LHCN-M2 (cell line): ENCODE measurements around the gene C15orf39. TPM values are rescaled to one million over a fixed set of nuclear protein-coding genes. Genes with fewer than 3 reads are reported as not detected.
"Not testable (repeated sequence)": the region's sequence is repeated elsewhere in the genome, so short reads cannot be mapped to it uniquely, and the experiment has no call there.

Experiments
- DNase-seq: peaks from one replicate; pipeline ENCODE4 v3.0.0-alpha.2; 2012; ENCODE audit warnings: low read depth
- total RNA-seq: library from RNA; depleted of rRNA; stranded (reverse); fragments of >200 nt; gene quantifications from 2 replicates; pipeline ENCODE4 v1.2.3, GENCODE V29; 2014

The C15orf39 gene
- total RNA-seq, 1 experiment from 2014 or later, result 3.1 TPM

GRCh38 chr15:75230551-75231371, 29.1 kb downstream of the C15orf39 start:
- DNase-seq, result peak; percentile 4

DNA sequence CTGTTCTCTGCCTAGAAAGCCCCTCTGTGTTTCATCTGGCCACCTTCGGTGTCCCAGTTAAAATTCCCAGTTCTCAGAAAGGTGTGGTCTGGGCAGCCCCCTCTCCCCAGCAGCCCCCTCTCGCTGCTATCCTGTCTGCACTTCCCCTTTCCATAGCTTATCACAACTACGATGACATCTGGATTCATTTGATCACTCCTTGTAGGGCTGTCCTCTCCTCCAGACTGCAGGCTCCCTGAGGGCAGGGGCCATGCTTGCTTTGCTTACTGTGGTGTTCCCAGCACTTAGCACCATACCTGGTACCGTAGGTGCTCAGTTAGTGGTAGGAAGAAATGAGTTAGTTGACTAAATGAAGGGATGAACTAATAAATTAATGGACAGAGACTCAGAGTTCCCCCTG, 30.2 kb downstream of the C15orf39 start:
- DNase-seq, result no peak

DNA sequence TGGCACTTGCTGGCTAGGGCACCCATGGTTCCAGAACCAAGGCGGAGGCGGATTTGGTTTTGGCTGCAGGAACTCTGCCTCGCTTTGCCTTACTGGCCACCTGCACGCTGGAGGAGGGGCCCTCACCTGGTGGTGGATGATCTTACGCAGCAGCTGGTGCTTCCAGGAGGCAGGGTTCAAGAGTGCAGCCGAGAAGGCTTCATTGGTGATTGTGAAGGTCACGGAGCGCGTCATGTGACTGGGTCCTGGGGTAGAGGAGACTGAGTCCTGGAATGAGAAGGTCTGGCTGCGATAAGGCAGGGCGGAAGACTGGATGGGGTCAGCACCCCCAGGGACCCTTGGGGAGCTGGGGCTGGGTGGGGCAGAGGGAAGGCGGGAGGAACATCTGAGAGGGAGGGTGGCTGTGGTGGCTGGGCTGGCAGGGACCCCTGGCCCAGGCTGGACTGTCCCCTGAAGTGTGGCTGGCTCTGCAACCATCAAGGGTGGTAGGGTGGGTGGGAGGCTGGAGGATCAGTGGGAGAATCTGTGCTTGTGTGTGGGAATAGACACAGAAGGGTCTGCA, 30.7 kb downstream of the C15orf39 start:
- no peak for DNase-seq

DNA sequence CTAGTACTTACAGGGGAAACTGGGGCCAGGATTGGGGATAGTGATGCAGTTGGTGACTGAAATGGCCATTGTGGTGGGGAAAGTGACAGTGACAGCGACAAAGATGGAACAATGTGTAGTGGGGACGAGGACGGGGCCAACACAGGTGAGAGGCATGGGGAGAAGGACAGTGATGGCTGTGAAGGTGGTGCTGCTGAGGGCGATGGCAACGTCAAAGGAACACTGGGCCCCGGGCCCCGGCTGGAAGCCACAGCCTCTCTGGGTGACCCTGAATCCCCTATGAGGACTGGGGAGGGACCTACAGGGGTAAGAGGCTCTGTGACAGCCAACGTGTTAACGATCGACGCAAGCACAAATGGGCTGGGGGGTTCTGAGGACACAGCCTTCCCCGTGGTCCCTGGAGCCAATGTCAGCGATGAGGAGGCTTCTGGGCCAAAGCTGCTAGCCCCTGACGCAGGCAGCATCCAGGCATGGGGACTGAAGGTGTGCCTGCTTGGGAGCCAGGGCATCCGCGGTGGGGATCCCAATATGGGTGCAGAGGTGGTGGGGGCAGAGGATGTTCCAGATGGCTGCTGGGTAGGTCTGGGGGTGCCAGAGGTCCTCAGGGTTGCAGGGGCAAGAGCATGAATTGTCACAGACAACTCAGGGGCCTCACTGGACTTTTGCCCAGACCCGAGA, 31.3 kb downstream of the C15orf39 start:
- no peak for DNase-seq

DNA sequence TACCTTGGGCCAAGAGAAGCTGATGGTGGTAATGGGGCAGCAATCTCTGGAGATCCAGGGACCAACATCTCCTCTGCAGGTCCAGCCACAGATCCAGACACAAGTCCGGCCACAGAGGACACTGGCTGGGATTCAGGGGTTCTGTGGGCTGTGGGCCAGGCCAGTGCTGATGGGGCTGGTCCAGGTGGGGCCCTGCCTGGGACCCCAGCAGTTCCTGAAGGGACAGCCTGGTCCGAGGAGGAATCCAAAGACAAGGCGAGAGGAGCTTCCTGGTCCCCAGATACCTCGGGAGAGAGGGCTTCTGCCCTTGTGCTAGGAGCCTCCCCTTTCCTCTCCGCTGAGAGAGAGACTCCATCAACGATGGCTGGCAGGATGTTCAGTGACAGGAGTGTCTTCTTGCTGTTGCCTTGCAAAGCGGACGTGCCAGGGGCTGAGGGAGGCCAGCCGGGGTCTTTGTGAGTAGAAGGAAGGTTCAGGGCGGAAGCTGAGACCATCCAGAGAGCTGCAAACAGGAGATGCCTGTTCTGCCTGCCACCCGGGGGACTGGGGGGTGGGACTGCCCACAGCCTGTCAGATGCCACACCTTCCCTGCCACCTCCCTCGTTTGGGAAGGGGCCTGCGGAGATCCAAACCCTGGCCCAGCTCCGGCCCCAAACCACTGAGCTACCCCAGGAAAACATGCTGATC, 32.0 kb downstream of the C15orf39 start:
- DNase-seq, result no peak

DNA sequence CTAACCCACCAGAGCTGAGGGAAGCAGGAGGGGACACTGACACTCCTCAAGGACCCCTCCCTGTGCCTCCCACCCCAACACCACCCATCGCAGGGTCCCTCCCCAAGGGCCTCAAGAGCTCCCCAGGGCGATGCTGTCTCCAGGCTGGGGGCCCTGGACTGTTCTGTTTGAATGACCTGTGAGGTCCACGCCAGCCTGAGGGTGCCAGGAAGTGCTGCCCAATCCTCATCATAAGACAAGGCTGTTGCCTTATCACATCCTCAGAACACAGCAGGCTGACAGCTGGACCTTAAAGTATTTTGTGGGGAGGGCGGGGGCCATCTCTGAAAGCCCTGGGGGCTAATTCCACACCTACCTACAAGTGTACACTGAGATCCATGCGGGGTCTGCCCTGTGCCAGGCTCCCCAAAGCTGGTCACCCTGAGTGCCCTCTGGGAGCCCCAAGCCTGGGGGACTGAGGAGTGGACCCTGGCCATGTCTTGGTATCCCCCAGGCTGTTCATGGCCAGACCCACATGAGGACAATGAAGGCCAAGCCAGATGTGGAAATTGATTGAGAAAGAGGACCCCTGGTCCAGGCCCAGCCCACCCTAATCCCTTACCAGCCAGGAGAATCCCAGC, 32.6 kb downstream of the C15orf39 start:
- DNase-seq, result no peak

DNA sequence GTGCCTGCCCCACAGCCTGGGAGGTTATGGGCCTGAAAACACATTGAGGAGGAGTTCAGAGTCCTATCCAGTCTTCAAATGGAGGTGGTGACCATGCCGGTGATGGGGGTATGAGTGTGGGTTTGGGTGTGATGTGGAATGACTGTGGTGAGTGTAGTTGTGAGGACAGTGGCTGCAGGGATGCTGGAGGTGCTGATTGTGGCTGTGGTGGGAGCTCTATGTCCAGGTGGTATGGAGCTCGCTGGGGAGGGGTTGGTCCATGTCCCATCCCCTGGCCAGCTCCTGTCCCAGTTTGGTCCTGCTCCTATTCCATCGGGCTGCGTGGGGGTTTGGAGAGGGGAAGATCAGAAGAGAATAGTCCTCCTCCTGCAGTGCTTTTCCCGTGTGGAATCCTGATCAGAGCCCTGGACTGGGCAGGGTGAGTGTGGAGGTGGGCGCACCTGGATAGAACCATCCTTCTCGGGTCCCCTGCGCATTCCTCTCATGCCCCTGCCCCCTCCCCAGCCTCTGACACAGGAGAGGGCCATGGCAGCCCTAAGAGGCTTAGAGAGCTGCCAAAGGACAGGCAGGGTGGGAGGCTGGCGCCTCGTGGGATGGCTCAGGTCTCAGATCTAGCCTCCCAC, 33.5 kb downstream of the C15orf39 start:
- DNase-seq, result no peak

DNA sequence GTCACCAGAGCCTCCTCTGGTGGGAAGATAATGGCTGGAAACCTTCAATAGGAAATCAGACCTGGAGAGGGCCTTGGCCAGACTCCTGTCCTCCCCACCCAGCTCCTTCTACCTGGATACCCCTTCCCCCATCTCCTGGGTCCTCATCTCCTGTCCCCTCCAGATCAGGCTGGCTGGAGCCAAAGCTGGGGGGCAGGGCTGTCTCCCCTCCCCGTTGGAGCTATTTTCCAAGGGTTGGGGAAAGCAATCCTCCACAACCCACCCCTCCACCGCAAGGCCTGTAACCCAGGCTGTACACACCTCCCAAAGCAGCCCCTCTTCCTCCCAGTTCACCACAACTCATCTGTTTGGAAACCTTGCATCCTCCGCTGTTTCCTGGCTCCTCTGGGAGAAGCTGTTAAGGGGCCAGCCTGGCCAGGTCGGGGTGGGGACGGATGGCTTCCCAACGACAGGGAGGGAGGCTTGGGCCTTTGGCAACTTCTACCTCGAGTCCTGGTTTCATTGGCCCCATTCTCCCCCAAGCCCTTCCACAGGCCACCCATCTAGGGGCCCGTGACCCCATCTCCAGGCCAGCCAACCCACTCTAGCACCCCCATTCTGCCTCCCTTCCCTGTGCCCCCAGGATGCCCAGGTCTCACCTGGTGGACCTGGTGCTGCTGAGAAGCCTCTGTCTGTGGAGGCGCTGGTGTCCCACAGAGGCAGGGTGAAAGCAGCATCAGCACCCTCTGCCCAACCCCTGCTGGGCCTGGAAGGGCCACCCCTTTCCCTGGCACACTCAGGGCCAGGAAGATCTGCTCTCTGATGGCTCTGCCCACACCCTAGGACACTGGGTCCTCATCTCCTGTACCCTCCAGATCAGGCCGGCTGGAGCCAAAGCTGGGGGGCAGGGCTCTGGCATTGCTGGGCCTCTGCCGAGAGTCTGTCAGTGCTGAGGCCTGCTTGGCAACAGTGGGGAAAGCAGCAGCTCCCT, 34.4 kb downstream of the C15orf39 start:
- no peak for DNase-seq

DNA sequence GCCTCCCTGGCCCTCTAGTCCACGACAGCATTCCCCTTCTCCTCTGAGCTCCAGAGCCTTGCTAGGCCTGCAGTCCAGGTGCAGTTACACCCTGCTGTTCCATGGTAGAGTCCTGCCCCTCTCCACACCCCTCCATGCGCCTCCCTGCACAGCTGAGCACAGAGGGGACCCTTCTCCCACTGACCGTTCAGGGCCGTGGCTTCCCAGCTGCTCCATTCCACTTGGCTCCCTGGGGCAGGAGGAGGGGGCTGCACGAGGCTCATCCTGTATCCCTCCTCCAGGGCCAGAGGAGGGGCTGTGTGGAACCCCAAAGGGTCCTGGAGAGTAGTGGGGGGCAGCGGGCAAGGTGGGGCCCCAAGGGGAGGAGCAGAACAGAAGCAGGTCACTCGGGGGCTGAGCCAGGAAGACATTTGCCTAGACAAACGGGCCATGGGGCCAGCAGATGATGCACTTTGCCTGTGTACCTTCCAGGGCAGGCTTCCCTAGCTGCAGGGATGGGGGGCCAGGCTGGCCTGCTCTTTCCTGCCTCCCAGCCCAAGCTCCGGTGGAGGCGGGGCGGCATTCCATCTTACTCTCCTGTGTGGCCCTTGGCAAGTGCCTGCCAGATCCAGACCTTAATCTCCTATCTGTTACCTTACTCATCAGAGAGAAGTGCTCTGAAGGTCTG, 35.8 kb downstream of the C15orf39 start:
- no peak for DNase-seq

- DNase-seq, result no peak
Observed at GRCh38 chr15:75238150-75238549, 36.5 kb downstream of the C15orf39 start.

DNA sequence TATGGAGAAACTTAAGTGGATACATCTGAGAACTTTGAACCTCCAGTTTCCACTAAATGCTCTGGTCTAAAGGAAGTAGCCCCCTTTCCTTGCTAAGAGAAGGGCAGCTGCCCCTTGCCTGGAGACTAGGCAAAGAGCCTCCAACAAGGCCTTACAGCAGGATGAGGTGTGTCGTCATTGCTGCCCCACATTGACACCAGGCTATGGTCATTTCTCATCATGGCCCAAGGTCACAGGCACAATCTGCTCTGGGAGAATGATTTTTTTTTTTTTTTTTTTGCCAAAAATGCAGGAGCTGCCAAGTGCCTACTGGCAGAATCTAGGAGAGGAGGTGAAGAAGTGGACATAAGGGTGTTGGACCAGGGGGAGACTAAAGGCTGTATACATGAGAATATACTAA, 44.1 kb downstream of the C15orf39 start:
- not testable (repeated sequence) for DNase-seq

DNA sequence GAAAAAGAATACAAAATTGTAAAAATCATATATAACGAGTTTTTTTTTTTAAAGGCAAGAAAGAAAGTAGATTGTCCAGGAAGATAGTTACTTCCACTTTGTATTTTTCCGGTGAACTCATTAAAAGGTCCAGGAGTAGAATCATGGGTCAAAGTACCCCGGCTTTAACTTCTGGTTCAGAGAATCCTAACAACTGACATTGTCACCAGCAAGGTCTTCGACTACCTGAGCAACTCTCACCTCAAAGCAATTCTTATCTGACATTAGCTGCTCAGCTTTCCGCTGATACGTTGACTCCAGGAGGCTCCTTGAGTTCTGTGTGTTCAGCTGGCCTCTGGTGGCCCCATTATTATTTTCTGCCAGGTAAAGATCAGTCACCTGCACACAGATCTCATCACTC, 47.3 kb downstream of the C15orf39 start:
- not testable (repeated sequence) for DNase-seq

- no peak for DNase-seq
Observed at GRCh38 chr15:75249726-75250125, 48.0 kb downstream of the C15orf39 start.

DNA sequence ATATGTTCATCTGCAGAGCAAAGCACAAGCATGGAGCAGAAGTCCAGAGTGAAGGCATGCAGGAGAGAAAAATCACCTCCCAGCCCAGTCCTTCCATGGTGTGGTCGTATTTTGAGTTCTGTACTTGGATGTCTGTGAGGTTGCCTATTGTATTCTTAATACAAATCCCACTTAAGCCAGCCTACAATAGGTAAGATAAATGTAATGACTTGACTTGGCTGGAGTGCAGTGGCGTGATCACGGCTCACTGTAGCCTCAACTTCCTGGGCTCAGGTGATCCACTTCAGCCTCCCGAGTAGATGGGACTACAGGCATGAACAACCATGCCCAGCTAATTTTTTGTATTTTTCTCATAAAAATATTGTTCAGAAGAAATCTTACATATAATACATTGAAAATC, 49.7 kb downstream of the C15orf39 start:
- not testable (repeated sequence) for DNase-seq

DNA sequence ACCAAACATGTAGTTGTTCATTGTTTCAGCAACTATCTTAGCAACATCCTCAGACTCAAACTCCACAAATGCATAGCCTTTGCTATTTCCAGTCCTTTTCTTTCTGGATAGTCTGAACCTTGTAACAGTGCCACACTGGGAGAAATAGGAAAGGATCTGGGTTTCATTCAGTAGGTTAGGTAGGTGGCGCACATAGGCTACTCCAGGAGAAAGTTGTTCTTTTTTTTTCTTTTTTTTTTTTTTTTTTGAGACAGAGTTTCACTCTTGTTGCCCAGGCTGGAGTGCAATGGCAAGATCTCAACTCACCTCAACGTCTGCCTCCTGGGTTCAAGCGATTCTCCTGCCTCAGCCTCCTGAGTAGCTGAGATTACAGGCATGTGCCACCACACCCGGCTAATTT, 50.6 kb downstream of the C15orf39 start:
- not testable (repeated sequence) for DNase-seq

GRCh38 chr15:75258034-75258433, 56.4 kb downstream of the C15orf39 start, which contains the start of gene GOLGA6C:
Gene GOLGA6C, plus strand, starts transcription at chr15:75258334. Its CDS starts 265 bp downstream, at chr15:75258599.
- DNase-seq, result not testable (repeated sequence)

GRCh38 chr15:75258620-75259343, 57.1 kb downstream of the C15orf39 start:
- not testable (repeated sequence) for DNase-seq

GRCh38 chr15:75259873-75260272, 58.2 kb downstream of the C15orf39 start:
- DNase-seq, result not testable (repeated sequence)
